PC-9 (cell line): Measurements from ENCODE around the gene STPG3.

Experiments
- CTCF ChIP-seq: fragments of 200-600 bp; sonication (generic); conservative IDR thresholded peaks from 2 replicates; pipeline ENCODE4 v1.6.1; 2017; ENCODE audit warnings: mixed run types, antibody characterized with exemption, mild to moderate bottlenecking, moderate library complexity
- EZH2 ChIP-seq: fragments of 200-600 bp; sonication (generic); IDR thresholded peaks from 2 replicates; pipeline ENCODE4 v1.8.0; 2017; ENCODE audit warnings: antibody characterized with exemption, low read depth

GRCh38 chr9:137280474-137281344, 29.6 kb downstream of the STPG3 start:
- no peak for TF ChIP-seq EZH2
- TF ChIP-seq CTCF = no peak
